22Rv1 (cell line): Measurements from ENCODE around the gene ERN1.

Experiments
- H3K27ac ChIP-seq: fragments of 450-650 bp; 2 replicates; pipeline ENCODE4 v1.5.1; 2017
- ZFX ChIP-seq: fragments of 450-650 bp; IDR thresholded peaks from 2 replicates; pipeline ENCODE4 v1.6.1; 2017; ENCODE audit warnings: antibody characterized with exemption, borderline replicate concordance
- TF ChIP-seq, protein P1 (sequence below): fragments of 450-650 bp; IDR thresholded peaks from 2 replicates; pipeline ENCODE4 v1.5.1; 2017; ENCODE audit warnings: mild to moderate bottlenecking

ERN1 gene

DNA sequence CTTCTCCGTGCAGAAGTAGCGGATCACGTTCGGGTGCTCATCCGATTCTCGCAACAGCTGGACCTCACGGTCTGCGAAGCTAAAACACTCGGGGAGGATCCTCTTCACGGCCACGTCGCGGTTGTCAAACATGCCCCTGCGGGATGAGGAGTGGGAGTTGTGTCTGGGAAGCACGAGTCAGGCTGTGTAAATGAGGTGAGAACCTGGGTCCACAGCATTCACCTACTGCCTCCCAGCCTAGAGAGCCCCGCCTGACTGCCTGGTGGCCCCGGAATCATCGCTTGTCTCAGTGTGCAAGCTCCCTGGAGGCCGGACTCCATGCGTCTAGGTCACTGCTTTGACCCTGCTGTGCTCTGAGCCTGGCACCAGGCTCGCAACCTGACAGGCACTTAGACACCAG lies 75.6 kb downstream of the ERN1 start:
- H3K27ac ChIP-seq: no peak overlapping the region
- TF ChIP-seq, protein P1, sequence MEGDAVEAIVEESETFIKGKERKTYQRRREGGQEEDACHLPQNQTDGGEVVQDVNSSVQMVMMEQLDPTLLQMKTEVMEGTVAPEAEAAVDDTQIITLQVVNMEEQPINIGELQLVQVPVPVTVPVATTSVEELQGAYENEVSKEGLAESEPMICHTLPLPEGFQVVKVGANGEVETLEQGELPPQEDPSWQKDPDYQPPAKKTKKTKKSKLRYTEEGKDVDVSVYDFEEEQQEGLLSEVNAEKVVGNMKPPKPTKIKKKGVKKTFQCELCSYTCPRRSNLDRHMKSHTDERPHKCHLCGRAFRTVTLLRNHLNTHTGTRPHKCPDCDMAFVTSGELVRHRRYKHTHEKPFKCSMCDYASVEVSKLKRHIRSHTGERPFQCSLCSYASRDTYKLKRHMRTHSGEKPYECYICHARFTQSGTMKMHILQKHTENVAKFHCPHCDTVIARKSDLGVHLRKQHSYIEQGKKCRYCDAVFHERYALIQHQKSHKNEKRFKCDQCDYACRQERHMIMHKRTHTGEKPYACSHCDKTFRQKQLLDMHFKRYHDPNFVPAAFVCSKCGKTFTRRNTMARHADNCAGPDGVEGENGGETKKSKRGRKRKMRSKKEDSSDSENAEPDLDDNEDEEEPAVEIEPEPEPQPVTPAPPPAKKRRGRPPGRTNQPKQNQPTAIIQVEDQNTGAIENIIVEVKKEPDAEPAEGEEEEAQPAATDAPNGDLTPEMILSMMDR: no peak
- no peak for TF ChIP-seq ZFX

DNA sequence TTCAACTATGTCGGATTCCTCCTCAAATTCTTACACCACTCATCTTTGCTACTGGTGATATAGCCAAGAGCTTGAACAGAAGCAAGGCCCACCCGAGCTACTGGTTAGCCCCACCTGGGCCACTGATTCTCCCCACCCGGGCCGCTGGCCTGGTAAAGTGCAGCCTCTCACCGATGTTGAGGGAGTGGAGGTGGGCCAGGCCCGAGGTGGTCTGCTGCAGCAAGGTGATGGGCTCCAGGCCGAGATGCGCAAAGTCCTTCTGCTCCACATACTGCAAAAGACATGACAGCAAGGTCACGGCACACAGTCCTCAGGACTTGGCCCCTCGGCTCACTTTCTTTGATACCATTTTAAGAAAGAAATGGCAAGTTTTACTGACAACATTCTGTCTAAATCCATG lies 76.8 kb downstream of the ERN1 start:
- H3K27ac ChIP-seq: no peak overlapping the region
- no peak for TF ChIP-seq ZFX
- TF ChIP-seq, protein P1: no peak

DNA sequence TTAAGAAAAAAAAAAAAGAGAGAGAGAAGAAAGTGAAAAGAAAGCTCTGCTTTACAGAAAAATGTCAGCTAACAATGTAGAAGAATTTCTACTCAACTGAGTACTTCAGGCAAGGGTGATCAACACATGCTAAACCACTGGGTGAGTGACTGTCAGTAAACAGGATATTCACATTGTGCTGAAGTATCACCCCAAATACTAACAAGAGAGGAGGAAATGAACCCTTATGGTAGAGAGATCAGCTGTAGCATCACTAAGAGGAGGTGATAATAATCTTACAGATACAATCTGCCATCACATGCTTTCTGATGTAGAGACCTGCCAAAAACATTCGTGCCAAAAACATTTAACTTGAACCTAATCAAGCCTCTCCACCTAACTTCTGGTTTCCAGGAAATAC lies 78.8 kb downstream of the ERN1 start:
- TF ChIP-seq ZFX: no peak
- TF ChIP-seq, protein P1: no peak
- no peak overlapping the region for H3K27ac ChIP-seq

DNA sequence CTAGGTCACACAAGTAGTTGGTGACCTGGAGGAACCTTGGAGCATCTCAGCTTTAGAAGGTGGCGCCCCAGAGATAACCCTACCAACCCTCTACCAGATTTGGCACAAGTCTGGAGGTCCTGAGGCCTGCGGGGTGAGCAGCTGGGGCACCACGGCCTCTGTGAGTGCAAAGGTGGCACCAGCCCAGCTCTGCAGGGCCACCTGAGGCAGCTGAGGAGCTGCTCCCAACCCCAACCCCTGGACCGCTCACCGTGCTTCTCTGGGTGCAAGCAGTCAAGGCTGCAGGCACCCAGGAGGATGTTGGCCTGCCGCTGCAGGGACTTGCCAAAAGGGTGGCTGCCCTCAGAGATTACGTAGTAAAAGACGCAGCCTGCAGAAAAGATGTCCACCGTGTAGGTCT lies 81.1 kb downstream of the ERN1 start:
- TF ChIP-seq ZFX: no peak
- TF ChIP-seq, protein P1: no peak
- no peak overlapping the region for H3K27ac ChIP-seq

DNA sequence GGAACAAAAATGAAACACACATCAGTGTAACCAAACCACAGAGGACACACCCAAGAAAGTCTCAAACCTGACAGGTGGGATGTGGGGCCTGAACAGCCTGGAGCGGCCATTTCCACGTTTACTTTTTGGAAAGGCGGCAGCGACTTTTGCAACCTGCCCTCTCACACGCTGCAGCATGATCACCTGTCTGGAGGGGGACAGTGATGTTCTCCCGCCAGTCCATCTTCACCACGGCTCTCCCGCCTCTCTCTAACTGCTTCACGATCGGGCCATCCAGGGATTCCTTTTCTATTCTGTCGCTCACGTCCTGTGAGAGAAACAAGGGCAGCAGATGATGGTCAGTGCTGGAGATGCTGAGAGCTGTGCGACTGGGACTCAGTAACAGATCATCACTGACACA lies 84.8 kb downstream of the ERN1 start:
- H3K27ac ChIP-seq: no peak overlapping the region
- no peak for TF ChIP-seq ZFX

DNA sequence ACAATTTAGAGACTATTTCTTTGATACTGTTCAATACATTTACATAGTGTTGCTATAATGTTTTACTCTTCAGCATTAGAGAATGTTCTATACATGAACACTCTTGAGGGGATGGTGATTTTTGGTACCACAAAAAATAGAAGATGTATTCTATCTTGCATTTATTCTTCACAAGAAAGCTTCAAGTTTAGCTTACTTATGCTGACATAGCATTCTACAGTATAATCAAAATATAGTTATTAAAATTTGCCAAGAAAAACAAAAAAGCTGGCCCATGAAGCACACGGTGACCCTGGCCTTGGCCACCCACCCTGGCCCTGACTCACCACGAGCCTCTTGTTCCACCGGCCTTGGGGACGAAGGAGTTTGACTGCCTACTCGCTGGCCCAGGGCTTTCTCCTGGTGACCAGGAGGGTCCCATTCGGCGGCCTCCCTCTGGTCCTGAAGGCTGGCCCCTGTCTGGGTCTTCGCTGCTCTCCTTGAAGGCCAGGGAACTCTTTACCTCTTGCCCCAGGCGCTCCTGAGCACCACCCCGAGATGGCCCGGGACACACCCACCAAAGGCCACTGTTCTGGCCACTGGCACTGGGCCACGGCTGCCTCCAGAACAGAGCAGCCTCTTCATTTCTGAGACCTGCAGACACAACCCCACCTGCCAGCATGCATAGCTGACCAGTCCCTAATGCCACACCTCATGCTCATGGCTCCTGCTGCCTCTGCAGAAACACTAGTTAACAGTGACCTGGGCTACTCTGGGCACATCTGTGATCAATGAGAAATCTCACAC lies 87.1 kb downstream of the ERN1 start:
- TF ChIP-seq, protein P1: no peak
- no peak for TF ChIP-seq ZFX

DNA sequence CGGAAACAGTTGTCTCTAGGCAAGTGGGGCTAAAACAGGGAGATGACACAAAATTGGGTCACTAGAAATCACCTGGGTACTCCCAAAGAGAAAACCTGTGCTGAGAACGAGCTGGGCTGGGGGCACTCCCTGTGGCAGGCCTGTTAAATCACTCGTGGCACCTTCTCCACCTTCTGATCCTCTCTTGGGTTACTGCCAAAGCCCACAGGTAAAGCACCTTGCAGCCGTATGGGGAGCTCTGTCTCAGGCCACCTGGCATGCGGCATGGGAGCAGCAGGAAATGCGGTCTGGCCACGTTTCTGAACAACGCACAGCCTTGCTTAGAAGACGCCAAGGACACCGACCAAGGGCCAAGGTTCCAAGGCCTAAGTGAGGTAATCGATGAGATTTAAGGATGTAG lies 88.0 kb downstream of the ERN1 start:
- H3K27ac ChIP-seq: no peak overlapping the region
- no peak for TF ChIP-seq ZFX
- TF ChIP-seq, protein P1: no peak

More for the DNA sequence above, 87.1 kb downstream of the ERN1 start:
- no peak overlapping the region for H3K27ac ChIP-seq

DNA sequence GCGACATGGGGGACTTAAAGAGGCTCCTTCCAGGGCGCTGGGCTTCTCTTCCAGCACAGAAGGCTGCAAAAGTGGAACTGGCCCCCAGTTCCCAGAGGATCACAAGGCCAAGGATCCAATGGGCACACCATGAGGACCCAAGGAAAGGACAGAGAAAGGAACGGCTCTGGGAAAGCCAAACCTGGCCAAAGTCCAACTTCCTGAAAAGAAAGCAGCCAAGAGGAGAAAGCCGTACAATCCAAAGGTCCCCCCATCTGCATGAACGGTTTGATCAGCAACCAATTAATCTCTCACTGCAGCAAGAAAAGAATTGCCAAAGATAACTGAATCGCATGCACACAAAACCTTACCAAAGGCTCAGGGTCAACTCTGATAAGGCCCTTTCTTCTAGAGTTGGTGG lies 89.7 kb downstream of the ERN1 start:
- no peak for TF ChIP-seq ZFX
- TF ChIP-seq, protein P1: no peak

More for the DNA sequence above, 89.7 kb downstream of the ERN1 start:
- H3K27ac ChIP-seq: no peak overlapping the region
